DMS53 treated with DMSO at 0.1 percent for 48 hours (cell line): Measurements from ENCODE around the gene NPAP1.
"Not testable (repeated sequence)": the region's sequence is repeated elsewhere in the genome, so short reads cannot be mapped to it uniquely, and the experiment has no call there.

Experiments
- DNase-seq: peaks from one replicate; lab custom pipeline; 2025; ENCODE audit not compliant: unreplicated experiment; lab: John Stamatoyannopoulos, UW

Gene NPAP1

GRCh38 chr15:24675332-24676144 lies at the start of gene NPAP1:
NPAP1 (plus strand) TSS chr15:24675775; CDS start chr15:24675868, 93 bp downstream.
- DNase-seq = no peak

GRCh38 chr15:24627443-24627842 lies 48.1 kb upstream of the NPAP1 start:
- DNase-seq = no peak

GRCh38 chr15:24633082-24633481 lies 42.5 kb upstream of the NPAP1 start:
- DNase-seq = no peak

- not testable (repeated sequence) for DNase-seq
Measured at GRCh38 chr15:24639412-24639811, 36.2 kb upstream of the NPAP1 start.

GRCh38 chr15:24645627-24646026 lies 29.9 kb upstream of the NPAP1 start:
- no peak for DNase-seq

- DNase-seq = no peak
Measured at GRCh38 chr15:24659622-24660021, 16.0 kb upstream of the NPAP1 start.

GRCh38 chr15:24662991-24663390 lies 12.6 kb upstream of the NPAP1 start:
- DNase-seq = no peak

GRCh38 chr15:24676431-24676830 lies 856 bp downstream of the NPAP1 start:
- DNase-seq = no peak

GRCh38 chr15:24678485-24678884 lies 2.9 kb downstream of the NPAP1 start:
- DNase-seq = no peak

- no peak for DNase-seq
Measured at GRCh38 chr15:24682002-24682401, 6.4 kb downstream of the NPAP1 start.

- DNase-seq = not testable (repeated sequence)
Measured at GRCh38 chr15:24682905-24683304, 7.3 kb downstream of the NPAP1 start.

GRCh38 chr15:24683736-24684135 lies 8.2 kb downstream of the NPAP1 start:
- DNase-seq = no peak

- no peak for DNase-seq
Measured at GRCh38 chr15:24684313-24684712, 8.7 kb downstream of the NPAP1 start.

- DNase-seq = no peak
Measured at GRCh38 chr15:24696201-24696600, 20.6 kb downstream of the NPAP1 start.

- DNase-seq = no peak
Measured at GRCh38 chr15:24696842-24697241, 21.3 kb downstream of the NPAP1 start.

- DNase-seq = no peak
Measured at GRCh38 chr15:24718289-24719082, 42.9 kb downstream of the NPAP1 start.

GRCh38 chr15:24729760-24730159 lies 54.2 kb downstream of the NPAP1 start:
- DNase-seq = no peak
